Measurements from ENCODE around the gene MPZL1.

GRCh38 chr1:167757433-167758309 lies 35.9 kb downstream of the MPZL1 start:
- TF ChIP-seq ARNTL (CRISPR knock-in tag; IDR thresholded peaks at IDR 0.05; ENCODE audit: borderline replicate concordance, low read depth) (no peak), TCF4 (CRISPR knock-in tag; IDR thresholded peaks at IDR 0.05; ENCODE audit: borderline replicate concordance) (no peak), ZFP30 (CRISPR knock-in tag; IDR thresholded peaks at IDR 0.05) (no peak), PPARA (CRISPR knock-in tag; IDR thresholded peaks at IDR 0.05; ENCODE audit: borderline replicate concordance) (no peak), OSR1 (CRISPR knock-in tag; IDR thresholded peaks at IDR 0.05) (no peak), PATZ1 (CRISPR knock-in tag; IDR thresholded peaks at IDR 0.05; ENCODE audit: borderline replicate concordance) (no peak), RARB (CRISPR knock-in tag; IDR thresholded peaks at IDR 0.05) (no peak)
